Lower leg skin (tissue), 3 donors: ENCODE results near the gene CTTN.

Experiments
- POLR2A ChIP-seq, 2 donors: fragments of 450-650 bp; IDR thresholded peaks; one replicate each; pipeline ENCODE4 v1.6.1; 2016 to 2017; ENCODE audit warnings: antibody characterized with exemption in 2 of 2, mild to moderate bottlenecking in 1 of 2, moderate library complexity in 1 of 2
- TF ChIP-seq, protein P1 (sequence below), 3 donors: fragments of 450-650 bp; IDR thresholded peaks; one replicate each; pipeline ENCODE4 v1.5.1; 2016; ENCODE audit warnings: antibody characterized with exemption in 3 of 3, mild to moderate bottlenecking in 3 of 3, moderate library complexity in 2 of 3

- TF ChIP-seq, protein P1, sequence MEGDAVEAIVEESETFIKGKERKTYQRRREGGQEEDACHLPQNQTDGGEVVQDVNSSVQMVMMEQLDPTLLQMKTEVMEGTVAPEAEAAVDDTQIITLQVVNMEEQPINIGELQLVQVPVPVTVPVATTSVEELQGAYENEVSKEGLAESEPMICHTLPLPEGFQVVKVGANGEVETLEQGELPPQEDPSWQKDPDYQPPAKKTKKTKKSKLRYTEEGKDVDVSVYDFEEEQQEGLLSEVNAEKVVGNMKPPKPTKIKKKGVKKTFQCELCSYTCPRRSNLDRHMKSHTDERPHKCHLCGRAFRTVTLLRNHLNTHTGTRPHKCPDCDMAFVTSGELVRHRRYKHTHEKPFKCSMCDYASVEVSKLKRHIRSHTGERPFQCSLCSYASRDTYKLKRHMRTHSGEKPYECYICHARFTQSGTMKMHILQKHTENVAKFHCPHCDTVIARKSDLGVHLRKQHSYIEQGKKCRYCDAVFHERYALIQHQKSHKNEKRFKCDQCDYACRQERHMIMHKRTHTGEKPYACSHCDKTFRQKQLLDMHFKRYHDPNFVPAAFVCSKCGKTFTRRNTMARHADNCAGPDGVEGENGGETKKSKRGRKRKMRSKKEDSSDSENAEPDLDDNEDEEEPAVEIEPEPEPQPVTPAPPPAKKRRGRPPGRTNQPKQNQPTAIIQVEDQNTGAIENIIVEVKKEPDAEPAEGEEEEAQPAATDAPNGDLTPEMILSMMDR (IDR thresholded peaks at IDR 0.05) = no peak
- no peak for TF ChIP-seq POLR2A (IDR thresholded peaks at IDR 0.05)
Measured at GRCh38 chr11:70376621-70377020, 21.7 kb upstream of the CTTN start.
